NCI-H510A treated with DMSO at 0.1 percent for 48 hours (cell line): ENCODE measurements around the gene CYP4F11.
"Not testable (repeated sequence)": the region's sequence is repeated elsewhere in the genome, so short reads cannot be mapped to it uniquely, and the experiment has no call there.

Experiments used
- DNase-seq: peaks from one replicate; lab custom pipeline; 2025; lab: John Stamatoyannopoulos, UW

Gene CYP4F11, protein sequence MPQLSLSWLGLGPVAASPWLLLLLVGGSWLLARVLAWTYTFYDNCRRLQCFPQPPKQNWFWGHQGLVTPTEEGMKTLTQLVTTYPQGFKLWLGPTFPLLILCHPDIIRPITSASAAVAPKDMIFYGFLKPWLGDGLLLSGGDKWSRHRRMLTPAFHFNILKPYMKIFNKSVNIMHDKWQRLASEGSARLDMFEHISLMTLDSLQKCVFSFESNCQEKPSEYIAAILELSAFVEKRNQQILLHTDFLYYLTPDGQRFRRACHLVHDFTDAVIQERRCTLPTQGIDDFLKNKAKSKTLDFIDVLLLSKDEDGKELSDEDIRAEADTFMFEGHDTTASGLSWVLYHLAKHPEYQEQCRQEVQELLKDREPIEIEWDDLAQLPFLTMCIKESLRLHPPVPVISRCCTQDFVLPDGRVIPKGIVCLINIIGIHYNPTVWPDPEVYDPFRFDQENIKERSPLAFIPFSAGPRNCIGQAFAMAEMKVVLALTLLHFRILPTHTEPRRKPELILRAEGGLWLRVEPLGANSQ

GRCh38 chr19:15934332-15935078, at the start of gene CYP4F11:
Gene CYP4F11 (minus strand): TSS chr19:15934529. CDS start chr19:15934408, 121 bp downstream.
- DNase-seq, result no peak

DNA sequence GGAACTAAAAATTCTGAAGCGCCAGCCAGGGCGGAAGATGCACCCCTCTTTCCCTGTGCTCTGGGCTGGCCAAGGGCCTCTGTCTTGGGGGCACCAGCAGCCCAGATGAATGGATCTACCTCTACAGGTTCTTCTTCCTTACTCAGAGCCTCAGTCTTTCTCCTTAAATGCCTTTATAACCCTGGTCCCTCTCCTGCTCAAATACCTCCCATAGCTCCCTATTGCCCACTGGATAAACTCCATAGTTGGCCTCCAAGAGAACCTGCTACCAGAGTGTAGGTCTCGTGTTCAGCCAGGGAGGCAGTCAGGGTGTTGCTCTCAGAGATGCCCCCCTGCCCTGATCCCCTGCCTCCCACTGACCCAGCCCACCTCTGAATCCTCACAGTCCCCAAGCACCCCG, 45.0 kb upstream of the CYP4F11 start:
- DNase-seq, result no peak

DNA sequence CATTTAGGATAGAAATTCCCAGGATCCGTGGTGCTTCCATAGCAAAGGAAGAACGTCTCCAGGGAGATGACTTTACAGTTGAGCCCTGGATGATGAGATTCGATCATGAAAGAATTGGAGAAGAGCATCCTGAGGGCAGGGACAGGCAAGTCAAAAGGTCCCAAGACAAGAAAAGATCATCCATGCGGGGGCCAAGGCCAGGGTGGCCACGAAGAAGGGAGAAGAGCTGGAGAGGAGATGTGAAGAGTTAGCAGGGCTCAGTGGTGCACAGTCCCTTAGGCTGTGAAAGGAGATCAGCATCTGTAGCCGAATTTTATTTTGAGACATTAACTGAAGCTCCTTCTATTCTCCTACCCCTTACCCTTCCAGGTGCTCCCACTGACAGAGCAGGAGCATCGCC, 43.4 kb upstream of the CYP4F11 start:
- no peak for DNase-seq

GRCh38 chr19:15976836-15977689, 42.7 kb upstream of the CYP4F11 start:
- DNase-seq, result no peak

DNA sequence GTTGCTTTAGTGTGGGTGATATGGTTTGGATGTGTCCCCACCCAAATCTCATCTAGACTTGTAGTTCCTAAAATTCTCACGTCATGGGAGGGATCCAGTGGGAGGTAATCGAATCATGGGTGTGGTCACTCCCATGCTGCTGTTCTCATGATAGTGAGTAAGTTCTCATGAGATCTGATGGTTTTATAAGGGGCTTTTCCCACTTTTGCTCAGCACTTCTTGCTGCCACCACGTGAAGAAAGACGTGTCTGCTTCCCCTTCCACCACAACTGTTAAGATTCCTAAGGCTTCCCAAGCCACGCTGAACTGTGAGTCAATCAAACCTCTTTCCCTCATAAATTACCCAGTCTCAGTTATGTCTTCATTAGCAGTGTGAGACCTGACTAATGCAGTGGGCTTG, 40.5 kb upstream of the CYP4F11 start:
- DNase-seq, result no peak

DNA sequence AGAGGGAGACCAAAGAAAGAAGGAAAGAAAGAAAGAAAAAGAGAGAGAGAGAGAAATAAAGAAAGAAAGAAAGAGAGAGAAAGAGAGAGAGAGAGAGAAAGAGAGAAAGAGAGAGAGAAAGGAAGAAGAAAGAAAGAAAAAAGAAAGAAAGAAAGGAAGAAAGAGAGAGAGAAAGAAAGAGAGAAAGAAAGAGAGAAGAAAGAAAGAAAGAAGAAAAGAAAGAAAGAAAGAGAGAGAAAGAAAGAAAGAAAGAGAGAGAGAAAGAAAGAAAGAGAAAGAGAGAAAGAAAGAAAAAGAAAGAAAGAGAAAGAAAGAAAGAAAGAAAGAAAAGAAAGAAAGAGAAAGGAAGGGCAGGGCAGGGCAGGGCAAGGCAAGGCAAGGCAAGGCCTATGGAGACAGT, 37.7 kb upstream of the CYP4F11 start:
- DNase-seq, result not testable (repeated sequence)

- no peak for DNase-seq
Observed at GRCh38 chr19:15971224-15971780, 37.0 kb upstream of the CYP4F11 start.

GRCh38 chr19:15964231-15964630, 29.9 kb upstream of the CYP4F11 start:
- DNase-seq, result no peak

DNA sequence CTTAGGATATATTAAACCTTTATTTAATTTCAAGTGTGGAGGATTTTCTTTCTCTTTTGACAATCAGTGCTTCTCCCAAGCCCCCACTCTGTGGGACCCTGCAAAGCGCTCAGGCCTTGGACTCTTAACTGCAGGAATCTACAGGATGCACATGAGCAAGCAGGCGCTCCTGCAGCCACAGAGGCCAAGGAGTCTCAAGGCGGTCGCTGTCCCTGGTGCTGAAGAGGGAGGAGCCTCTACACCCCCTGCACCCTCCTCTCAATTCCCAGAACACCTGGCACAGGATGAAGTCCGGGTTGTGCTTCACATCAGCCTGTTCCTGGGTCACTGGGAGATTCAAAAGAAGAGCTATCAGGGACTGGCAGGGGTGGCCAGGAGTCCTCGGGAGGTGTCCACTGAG, 28.0 kb upstream of the CYP4F11 start:
- DNase-seq, result no peak

- DNase-seq, result no peak
Observed at GRCh38 chr19:15954820-15955219, 20.5 kb upstream of the CYP4F11 start.

GRCh38 chr19:15948223-15949058, 14.1 kb upstream of the CYP4F11 start, which contains the start of gene OR10H4:
Gene OR10H4 (plus strand): TSS chr19:15949008. CDS start chr19:15949008, 0 bp downstream.
- no peak for DNase-seq

- DNase-seq, result no peak
Observed at GRCh38 chr19:15945301-15945700, 11.0 kb upstream of the CYP4F11 start.

DNA sequence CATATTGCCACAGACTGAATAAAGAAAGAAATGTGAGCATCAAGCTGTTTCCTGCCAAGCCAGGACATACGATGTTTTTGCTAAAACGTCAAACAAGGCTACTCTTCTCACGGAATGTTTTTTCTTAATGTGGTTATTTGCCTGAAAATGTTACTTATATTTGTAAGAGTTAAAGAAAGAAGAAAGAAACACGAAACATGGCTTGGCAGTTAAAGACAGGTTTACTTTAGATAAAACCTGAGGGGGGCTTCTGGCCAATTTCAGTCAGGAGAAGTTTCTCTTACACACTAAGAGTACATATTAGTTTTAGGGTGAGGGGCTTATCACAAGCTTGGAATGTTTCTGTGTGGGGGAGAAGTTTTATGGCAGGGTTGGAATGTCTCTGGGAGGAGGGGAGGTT, 10.1 kb upstream of the CYP4F11 start:
- DNase-seq, result no peak

- no peak for DNase-seq
Observed at GRCh38 chr19:15937771-15938170, 3.4 kb upstream of the CYP4F11 start.

- no peak for DNase-seq
Observed at GRCh38 chr19:15936950-15937349, 2.6 kb upstream of the CYP4F11 start.

GRCh38 chr19:15936173-15936572, 1.8 kb upstream of the CYP4F11 start:
- no peak for DNase-seq

- DNase-seq, result no peak
Observed at GRCh38 chr19:15935167-15935702, 906 bp upstream of the CYP4F11 start.

DNA sequence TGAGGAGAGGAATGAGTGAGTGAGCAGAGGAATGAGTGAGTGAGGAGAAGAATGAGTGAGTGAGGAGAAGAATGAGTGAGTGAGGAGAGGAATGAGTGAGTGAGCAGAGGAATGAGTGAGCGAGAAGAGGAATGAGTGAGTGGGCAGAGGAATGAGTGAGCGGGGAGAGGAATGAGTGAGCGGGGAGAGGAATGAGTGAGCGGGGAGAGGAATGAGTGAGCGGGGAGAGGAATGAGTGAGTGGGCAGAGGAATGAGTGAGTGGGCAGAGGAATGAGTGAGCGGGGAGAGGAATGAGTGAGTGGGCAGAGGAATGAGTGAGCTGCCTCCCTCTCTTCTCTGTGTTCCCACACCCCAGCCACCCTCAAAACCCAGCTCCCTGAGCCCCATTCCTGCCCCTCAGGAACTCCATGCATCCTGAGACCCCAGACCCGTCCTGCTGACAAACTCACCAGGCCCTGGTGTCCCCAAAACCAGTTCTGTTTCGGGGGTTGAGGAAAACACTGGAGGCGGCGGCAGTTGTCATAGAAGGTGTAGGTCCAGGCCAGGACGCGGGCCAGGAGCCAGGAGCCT, 483 bp downstream of the CYP4F11 start:
- not testable (repeated sequence) for DNase-seq

DNA sequence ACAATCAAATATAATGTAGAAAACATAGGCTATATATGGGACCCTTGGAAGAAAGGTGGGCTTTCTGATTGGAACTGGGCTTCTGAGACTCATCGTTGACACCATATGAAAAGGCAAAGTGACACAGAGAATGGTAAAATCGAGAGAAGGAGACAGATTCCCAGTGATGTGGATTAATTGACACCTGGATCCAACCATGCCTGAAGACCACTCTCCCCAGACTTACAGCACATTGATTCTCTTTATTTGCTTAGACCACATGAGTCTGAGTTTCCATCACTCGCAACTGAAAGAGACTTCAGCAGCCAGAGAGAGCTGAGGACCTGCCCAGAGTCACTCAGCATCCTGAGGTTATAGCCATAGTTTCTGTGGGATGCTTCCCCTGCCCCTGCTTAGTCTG, 6.0 kb downstream of the CYP4F11 start:
- DNase-seq, result no peak

- DNase-seq, result no peak
Observed at GRCh38 chr19:15926484-15926883, 7.8 kb downstream of the CYP4F11 start.
